ENCODE results near the gene DENND1B. TPM values are rescaled to one million over a fixed set of nuclear protein-coding genes. Genes with fewer than 3 reads are reported as not detected.
"Not testable (repeated sequence)": the region's sequence is repeated elsewhere in the genome, so short reads cannot be mapped to it uniquely, and the experiment has no call there.

Gene DENND1B
- total RNA-seq, 2 donors from 2014 or later = 17.1 to 22.5 TPM

- DNase-seq; ATAC-seq; intact Hi-C loops (cut with DNase I): not testable (repeated sequence)
Measured at GRCh38 chr1:197700688-197701087, 74.6 kb downstream of the DENND1B start.

- ATAC-seq (peak in 1 of 2 donors; percentile 48), DNase-seq (no peak)
- intact Hi-C loops (cut with DNase I) = no loop called here
Measured at GRCh38 chr1:197696372-197696771, 78.9 kb downstream of the DENND1B start.

GRCh38 chr1:197695961-197696360 is 79.3 kb downstream of the DENND1B start:
- DNase-seq (no peak), ATAC-seq (no peak)
- intact Hi-C loops (cut with DNase I) = no loop called here

GRCh38 chr1:197692965-197693364 is 82.3 kb downstream of the DENND1B start:
- no peak for ATAC-seq
- no peak for DNase-seq
- intact Hi-C loops (cut with DNase I) = no loop called here

- intact Hi-C loops (cut with DNase I) = no loop called here
- DNase-seq = no peak
- ATAC-seq = no peak
Measured at GRCh38 chr1:197691816-197692215, 83.5 kb downstream of the DENND1B start.

GRCh38 chr1:197690074-197690473 is 85.2 kb downstream of the DENND1B start:
- intact Hi-C loops (cut with DNase I) = no loop called here
- no peak for DNase-seq
- ATAC-seq = no peak

GRCh38 chr1:197688233-197688632 is 87.0 kb downstream of the DENND1B start:
- intact Hi-C loops (cut with DNase I) = no loop called here
- ATAC-seq (no peak), DNase-seq (no peak)

GRCh38 chr1:197686702-197687355 is 88.5 kb downstream of the DENND1B start:
- no peak for ATAC-seq
- intact Hi-C loops (cut with DNase I) = no loop called here
- DNase-seq = no peak

- no peak for ATAC-seq
- DNase-seq = no peak
- intact Hi-C loops (cut with DNase I) = no loop called here
Measured at GRCh38 chr1:197686231-197686630, 89.0 kb downstream of the DENND1B start.

GRCh38 chr1:197685785-197686184 is 89.5 kb downstream of the DENND1B start:
- ATAC-seq (peak; percentile 33 to 56), DNase-seq (no peak)
- intact Hi-C loops (cut with DNase I) = no loop called here

GRCh38 chr1:197683895-197684553 is 91.3 kb downstream of the DENND1B start:
- intact Hi-C loops (cut with DNase I) = no loop called here
- no peak for DNase-seq
- ATAC-seq = peak in 1 of 2 donors; percentile 71

- DNase-seq (no peak), ATAC-seq (peak in 1 of 2 donors; percentile 15)
- intact Hi-C loops (cut with DNase I) = no loop called here
Measured at GRCh38 chr1:197683280-197683679, 92.0 kb downstream of the DENND1B start.

GRCh38 chr1:197680311-197680710 is 95.0 kb downstream of the DENND1B start:
- intact Hi-C loops (cut with DNase I) = no loop called here
- DNase-seq (no peak), ATAC-seq (no peak)

GRCh38 chr1:197677752-197678295 is 97.5 kb downstream of the DENND1B start:
- DNase-seq = no peak
- no peak for ATAC-seq
- intact Hi-C loops (cut with DNase I) = no loop called here

GRCh38 chr1:197677313-197677712 is 98.0 kb downstream of the DENND1B start:
- DNase-seq (no peak), ATAC-seq (no peak)
- intact Hi-C loops (cut with DNase I) = no loop called here

GRCh38 chr1:197675583-197676208 is 99.6 kb downstream of the DENND1B start:
- intact Hi-C loops (cut with DNase I) = no loop called here
- peak; percentile 72 to 91 for ATAC-seq
- DNase-seq = peak; percentile 24

- intact Hi-C loops (cut with DNase I) = no loop called here
- ATAC-seq = no peak
- DNase-seq = no peak
Measured at GRCh38 chr1:197674286-197674685, 101.0 kb downstream of the DENND1B start.

GRCh38 chr1:197673292-197673691 is 102.0 kb downstream of the DENND1B start:
- intact Hi-C loops (cut with DNase I) = no loop called here

GRCh38 chr1:197672347-197672746 is 102.9 kb downstream of the DENND1B start:
- ATAC-seq = no peak
- intact Hi-C loops (cut with DNase I) = no loop called here
- no peak for DNase-seq

More at GRCh38 chr1:197673292-197673691, 102.0 kb downstream of the DENND1B start:
- DNase-seq (no peak), ATAC-seq (no peak)

GRCh38 chr1:197671920-197672319 is 103.4 kb downstream of the DENND1B start:
- ATAC-seq = no peak
- intact Hi-C loops (cut with DNase I) = no loop called here
- no peak for DNase-seq

Measured in left cardiac atrium (tissue), 4 donors.